Measurements from ENCODE around the gene IGFBP2.

GRCh38 chr2:216635171-216635570, 2.0 kb downstream of the IGFBP2 start:
- TF ChIP-seq CTCF (IDR thresholded peaks at IDR 0.05) (no peak), POLR2A (IDR thresholded peaks at IDR 0.05) (no peak)
